Activated T-cell treated with anti-CD3 and anti-CD28 coated beads, Interleukin-2, amount 50 U/mL, for 72 hours (primary cell): Measurements from ENCODE around the gene FUT2. TPM values are rescaled to one million over a fixed set of nuclear protein-coding genes. Genes with fewer than 3 reads are reported as not detected.
"Not testable (repeated sequence)": the region's sequence is repeated elsewhere in the genome, so short reads cannot be mapped to it uniquely, and the experiment has no call there.

Experiments
- ATAC-seq, 2 donors: fragments of 150-1000 bp; cut with Tn5 transposase; replicated peaks in 1 of 2; 2 replicates each; pipeline ENCODE4 v1.10.0; 2021; ENCODE audit warnings: moderate library complexity in 2 of 2, mild to moderate bottlenecking in 1 of 2
- DNase-seq, 2 donors: peaks; one replicate each; pipeline ENCODE4 v3.0.0; 2021 to 2022; ENCODE audit warnings: mixed read lengths in 1 of 2
- H3K27ac Mint-ChIP-seq: one replicate; pipeline ENCODE4 v1.8.0; 2022; ENCODE audit warnings: mild to moderate bottlenecking, moderate library complexity, mixed read lengths
- H3K27me3 Mint-ChIP-seq: one replicate; pipeline ENCODE4 v1.8.0; 2022; ENCODE audit warnings: low read depth, mixed read lengths
- H3K36me3 Mint-ChIP-seq, 2 donors: one replicate each; pipeline ENCODE4 v1.8.0; 2022; ENCODE audit warnings: mixed read lengths in 2 of 2, mild to moderate bottlenecking in 1 of 2; ENCODE audit not compliant: insufficient read depth in 2 of 2
- H3K4me1 Mint-ChIP-seq: one replicate; pipeline ENCODE4 v1.8.0; 2022; ENCODE audit warnings: low read depth, mixed read lengths
- H3K4me3 Mint-ChIP-seq, 2 donors: one replicate each; pipeline ENCODE4 v1.8.0; 2022; ENCODE audit warnings: mild to moderate bottlenecking in 2 of 2, mixed read lengths in 2 of 2, moderate library complexity in 2 of 2
- H3K9me3 Mint-ChIP-seq, 2 donors: one replicate each; pipeline ENCODE4 v1.8.0; 2022; ENCODE audit warnings: mixed read lengths in 2 of 2
- total RNA-seq, 2 donors: library from RNA; stranded (reverse); gene quantifications; one replicate each; pipeline ENCODE4 v1.2.3, GENCODE V29; 2022

The FUT2 gene
- total RNA-seq = not detected

- Mint-ChIP-seq H3K36me3 (no peaks in the 10 kb centered on the region), H3K4me3 (peak within 1 kb of the TSS; percentile 65 to 77), H3K27ac (no peak within 1 kb of the TSS), H3K9me3 (no peaks in the 10 kb centered on the region), H3K4me1 (peaks cover 10% of the 10 kb centered on the region), H3K27me3 (peaks cover 21% of the 10 kb centered on the region)
- no peak for ATAC-seq
- DNase-seq = no peak
Measured at GRCh38 chr19:48695743-48696352, at the start of gene FUT2. Gene FUT2, plus strand, starts transcription at chr19:48695971. Its CDS starts 6,986 bp downstream, at chr19:48702957.

- DNase-seq = peak; percentile 94 to 95
- Mint-ChIP-seq H3K9me3 (no peaks in the 10 kb centered on the region), H3K27ac (peak within 1 kb of the TSS; percentile 68), H3K4me3 (peak within 1 kb of the TSS; percentile 94 to 98), H3K4me1 (peaks cover 44% of the 10 kb centered on the region), H3K36me3 (no peaks in the 10 kb centered on the region), H3K27me3 (no peaks in the 10 kb centered on the region)
- peak; percentile 88 for ATAC-seq
Measured at GRCh38 chr19:48646001-48646721, 49.6 kb upstream of the FUT2 start, which contains the start of gene CA11. Gene CA11, minus strand, starts transcription at chr19:48646187. Its CDS starts 555 bp downstream, at chr19:48645632.

- H3K9me3 Mint-ChIP-seq = no peaks in the 10 kb centered on the region
- DNase-seq (no peak), ATAC-seq (no peak)
- H3K4me3 Mint-ChIP-seq = peak overlapping the region; percentile 94 to 98
- peak overlapping the region; percentile 3 for H3K27ac Mint-ChIP-seq
- H3K27me3 Mint-ChIP-seq = no peaks in the 10 kb centered on the region
- H3K36me3 Mint-ChIP-seq = no peaks in the 10 kb centered on the region
- peaks cover 48% of the 10 kb centered on the region for H3K4me1 Mint-ChIP-seq
Measured at GRCh38 chr19:48646722-48647216, 49.0 kb upstream of the FUT2 start.

- no peak for DNase-seq
- peaks cover 48% of the 10 kb centered on the region for H3K4me1 Mint-ChIP-seq
- H3K27ac Mint-ChIP-seq = no peak overlapping the region
- no peaks in the 10 kb centered on the region for H3K36me3 Mint-ChIP-seq
- no peaks in the 10 kb centered on the region for H3K27me3 Mint-ChIP-seq
- no peaks in the 10 kb centered on the region for H3K9me3 Mint-ChIP-seq
- H3K4me3 Mint-ChIP-seq = peak overlapping the region in 1 of 2 donors; percentile 0
- ATAC-seq = no peak
Measured at GRCh38 chr19:48648134-48648533, 47.6 kb upstream of the FUT2 start.

- Mint-ChIP-seq H3K27me3 (no peaks in the 10 kb centered on the region), H3K36me3 (no peaks in the 10 kb centered on the region), H3K27ac (no peak overlapping the region), H3K4me3 (no peak overlapping the region), H3K9me3 (no peaks in the 10 kb centered on the region), H3K4me1 (peaks cover 34% of the 10 kb centered on the region)
- ATAC-seq (no peak), DNase-seq (no peak)
Measured at GRCh38 chr19:48650974-48651682, 44.6 kb upstream of the FUT2 start.

- Mint-ChIP-seq H3K4me3 (no peak overlapping the region), H3K36me3 (no peaks in the 10 kb centered on the region), H3K27ac (no peak overlapping the region), H3K9me3 (no peaks in the 10 kb centered on the region), H3K4me1 (peaks cover 32% of the 10 kb centered on the region), H3K27me3 (no peaks in the 10 kb centered on the region)
- ATAC-seq (no peak), DNase-seq (no peak)
Measured at GRCh38 chr19:48651683-48652048, 44.1 kb upstream of the FUT2 start.

- no peaks in the 10 kb centered on the region for H3K27me3 Mint-ChIP-seq
- ATAC-seq (no peak), DNase-seq (no peak)
- H3K36me3 Mint-ChIP-seq = no peaks in the 10 kb centered on the region
- peaks cover 13% of the 10 kb centered on the region for H3K4me1 Mint-ChIP-seq
- H3K4me3 Mint-ChIP-seq = no peak overlapping the region
- no peak overlapping the region for H3K27ac Mint-ChIP-seq
- no peaks in the 10 kb centered on the region for H3K9me3 Mint-ChIP-seq
Measured at GRCh38 chr19:48654299-48655059, 41.3 kb upstream of the FUT2 start.

GRCh38 chr19:48656840-48657474, 38.8 kb upstream of the FUT2 start:
- Mint-ChIP-seq H3K4me3 (no peak overlapping the region), H3K27me3 (no peaks in the 10 kb centered on the region), H3K36me3 (no peaks in the 10 kb centered on the region), H3K27ac (no peak overlapping the region), H3K9me3 (no peaks in the 10 kb centered on the region), H3K4me1 (peaks cover 7% of the 10 kb centered on the region)
- DNase-seq (no peak), ATAC-seq (no peak)

- H3K9me3 Mint-ChIP-seq, H3K27me3 Mint-ChIP-seq, H3K4me1 Mint-ChIP-seq, H3K27ac Mint-ChIP-seq, H3K36me3 Mint-ChIP-seq, DNase-seq, H3K4me3 Mint-ChIP-seq, ATAC-seq: not testable (repeated sequence)
Measured at GRCh38 chr19:48657828-48658227, 37.9 kb upstream of the FUT2 start.

GRCh38 chr19:48658483-48658882, 37.3 kb upstream of the FUT2 start:
- H3K9me3 Mint-ChIP-seq = no peaks in the 10 kb centered on the region
- no peaks in the 10 kb centered on the region for H3K36me3 Mint-ChIP-seq
- no peak for DNase-seq

GRCh38 chr19:48659768-48660167, 36.0 kb upstream of the FUT2 start:
- ATAC-seq (no peak), DNase-seq (no peak)
- Mint-ChIP-seq H3K9me3 (no peaks in the 10 kb centered on the region), H3K36me3 (no peaks in the 10 kb centered on the region), H3K4me3 (no peak overlapping the region), H3K4me1 (peaks cover 7% of the 10 kb centered on the region), H3K27ac (no peak overlapping the region), H3K27me3 (no peaks in the 10 kb centered on the region)

More at GRCh38 chr19:48658483-48658882, 37.3 kb upstream of the FUT2 start:
- no peaks in the 10 kb centered on the region for H3K27me3 Mint-ChIP-seq
- H3K27ac Mint-ChIP-seq = no peak overlapping the region
- no peak for ATAC-seq
- peaks cover 7% of the 10 kb centered on the region for H3K4me1 Mint-ChIP-seq
- H3K4me3 Mint-ChIP-seq = no peak overlapping the region
